ENCODE data around the gene GREM2.

DNA sequence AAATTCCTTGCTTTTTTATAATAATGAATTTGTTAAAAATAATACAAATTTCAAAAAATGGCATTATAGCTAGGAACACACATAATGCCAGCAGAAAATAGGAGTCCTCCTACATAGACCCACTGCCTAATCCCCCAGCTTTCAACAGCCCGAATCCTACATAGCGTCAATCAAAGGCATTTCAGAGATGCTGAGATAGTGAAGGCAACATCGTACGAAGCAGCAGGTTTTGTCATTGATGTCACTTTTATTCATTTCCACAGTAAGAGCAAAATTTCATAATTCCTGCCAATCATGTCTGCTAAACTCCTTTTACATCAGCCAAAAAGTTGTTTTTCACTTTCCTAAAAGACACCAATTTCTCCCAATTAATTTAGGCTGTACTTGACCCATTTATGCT, 94.1 kb downstream of the GREM2 start:
- TF ChIP-seq, protein P1, sequence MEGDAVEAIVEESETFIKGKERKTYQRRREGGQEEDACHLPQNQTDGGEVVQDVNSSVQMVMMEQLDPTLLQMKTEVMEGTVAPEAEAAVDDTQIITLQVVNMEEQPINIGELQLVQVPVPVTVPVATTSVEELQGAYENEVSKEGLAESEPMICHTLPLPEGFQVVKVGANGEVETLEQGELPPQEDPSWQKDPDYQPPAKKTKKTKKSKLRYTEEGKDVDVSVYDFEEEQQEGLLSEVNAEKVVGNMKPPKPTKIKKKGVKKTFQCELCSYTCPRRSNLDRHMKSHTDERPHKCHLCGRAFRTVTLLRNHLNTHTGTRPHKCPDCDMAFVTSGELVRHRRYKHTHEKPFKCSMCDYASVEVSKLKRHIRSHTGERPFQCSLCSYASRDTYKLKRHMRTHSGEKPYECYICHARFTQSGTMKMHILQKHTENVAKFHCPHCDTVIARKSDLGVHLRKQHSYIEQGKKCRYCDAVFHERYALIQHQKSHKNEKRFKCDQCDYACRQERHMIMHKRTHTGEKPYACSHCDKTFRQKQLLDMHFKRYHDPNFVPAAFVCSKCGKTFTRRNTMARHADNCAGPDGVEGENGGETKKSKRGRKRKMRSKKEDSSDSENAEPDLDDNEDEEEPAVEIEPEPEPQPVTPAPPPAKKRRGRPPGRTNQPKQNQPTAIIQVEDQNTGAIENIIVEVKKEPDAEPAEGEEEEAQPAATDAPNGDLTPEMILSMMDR (IDR thresholded peaks at IDR 0.05; ENCODE audit: low read length): no peak
- no peak for TF ChIP-seq EZH2phosphoT487 (IDR thresholded peaks at IDR 0.05; ENCODE audit: low read length)

All from MM.1S (cell line).